NB4 (cell line): ENCODE results near the gene ALDOB.

ENCODE experiments used
- MYC ChIP-seq: IDR thresholded peaks from 2 replicates; pipeline ENCODE4 v1.6.1; 2011; ENCODE audit warnings: low read depth, low read length
- POLR2A ChIP-seq: IDR thresholded peaks from 2 replicates; pipeline ENCODE4 v1.6.1; 2011; ENCODE audit warnings: mild to moderate bottlenecking; ENCODE audit not compliant: insufficient read length; ENCODE audit errors: extremely low read depth
- TF ChIP-seq, protein P1 (sequence below): IDR thresholded peaks from one replicate; pipeline ENCODE4 v1.5.1; 2012; ENCODE audit warnings: low read depth, low read length
- TF ChIP-seq, protein P2 (sequence below): IDR thresholded peaks from 2 replicates; pipeline ENCODE4 v1.6.1; 2011; ENCODE audit warnings: low read depth, low read length

DNA sequence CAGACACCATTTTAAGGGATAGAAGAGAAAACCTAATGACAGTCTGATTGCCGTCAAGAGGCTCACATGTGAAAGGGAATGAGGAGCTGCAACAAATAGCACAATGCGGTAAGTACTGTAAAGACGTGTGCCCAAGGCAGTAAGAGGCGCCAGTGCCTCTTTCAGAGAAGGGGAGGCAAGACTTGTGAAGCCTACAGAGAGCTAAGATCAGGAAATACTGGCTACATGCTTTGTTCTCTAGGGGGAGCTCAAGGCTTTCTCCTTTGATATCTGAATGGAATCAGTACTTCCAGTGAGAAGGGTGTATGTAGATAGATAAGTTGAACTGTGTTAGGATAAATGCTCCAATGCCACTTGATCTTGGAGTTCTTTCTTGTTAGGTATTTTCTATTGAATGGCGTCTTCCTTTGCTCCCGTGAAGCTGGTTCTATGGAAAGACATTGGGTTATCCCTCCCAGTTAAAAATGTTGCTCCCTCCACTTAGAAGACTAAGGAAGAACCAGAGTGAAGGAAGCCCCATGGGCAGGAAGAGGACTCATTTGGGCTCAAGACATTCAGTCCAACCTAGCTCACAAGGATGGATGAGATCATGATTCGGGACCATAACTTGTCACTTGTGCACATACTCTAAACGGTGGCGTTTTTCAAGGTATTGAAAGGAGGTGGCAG lies 23.5 kb upstream of the ALDOB start:
- TF ChIP-seq, protein P1, sequence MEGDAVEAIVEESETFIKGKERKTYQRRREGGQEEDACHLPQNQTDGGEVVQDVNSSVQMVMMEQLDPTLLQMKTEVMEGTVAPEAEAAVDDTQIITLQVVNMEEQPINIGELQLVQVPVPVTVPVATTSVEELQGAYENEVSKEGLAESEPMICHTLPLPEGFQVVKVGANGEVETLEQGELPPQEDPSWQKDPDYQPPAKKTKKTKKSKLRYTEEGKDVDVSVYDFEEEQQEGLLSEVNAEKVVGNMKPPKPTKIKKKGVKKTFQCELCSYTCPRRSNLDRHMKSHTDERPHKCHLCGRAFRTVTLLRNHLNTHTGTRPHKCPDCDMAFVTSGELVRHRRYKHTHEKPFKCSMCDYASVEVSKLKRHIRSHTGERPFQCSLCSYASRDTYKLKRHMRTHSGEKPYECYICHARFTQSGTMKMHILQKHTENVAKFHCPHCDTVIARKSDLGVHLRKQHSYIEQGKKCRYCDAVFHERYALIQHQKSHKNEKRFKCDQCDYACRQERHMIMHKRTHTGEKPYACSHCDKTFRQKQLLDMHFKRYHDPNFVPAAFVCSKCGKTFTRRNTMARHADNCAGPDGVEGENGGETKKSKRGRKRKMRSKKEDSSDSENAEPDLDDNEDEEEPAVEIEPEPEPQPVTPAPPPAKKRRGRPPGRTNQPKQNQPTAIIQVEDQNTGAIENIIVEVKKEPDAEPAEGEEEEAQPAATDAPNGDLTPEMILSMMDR = peak; percentile 70
- no peak for TF ChIP-seq MYC
- no peak for TF ChIP-seq POLR2A
- TF ChIP-seq, protein P2, sequence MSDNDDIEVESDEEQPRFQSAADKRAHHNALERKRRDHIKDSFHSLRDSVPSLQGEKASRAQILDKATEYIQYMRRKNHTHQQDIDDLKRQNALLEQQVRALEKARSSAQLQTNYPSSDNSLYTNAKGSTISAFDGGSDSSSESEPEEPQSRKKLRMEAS = peak; percentile 46; the same call in 1 of the 2 replicates
